Measurements from ENCODE around the gene IKBKE. TPM values are rescaled to one million over a fixed set of nuclear protein-coding genes. Genes with fewer than 3 reads are reported as not detected.

The IKBKE gene
- total and polyA plus RNA-seq, 2 of the 8 experiments (the other 6 are each of a cell fraction or from before 2014, with no cell fraction given), result 8.6 to 12.0 TPM

GRCh38 chr1:206502812-206503211, 32.5 kb downstream of the IKBKE start (continued):
- no peak for TF ChIP-seq CHD7 (IDR thresholded peaks at IDR 0.05; ENCODE audit: insufficient replicate concordance, low read length)
- TF ChIP-seq RBBP5 (IDR thresholded peaks at IDR 0.05; ENCODE audit: borderline replicate concordance, low read depth, low read length), result no peak
- no peak for TF ChIP-seq CTCF (IDR thresholded peaks at IDR 0.05; ENCODE audit: control extremely low read depth in 1 of 3, insufficient read depth in 1 of 3, low read depth in 1 of 3, low read length in 3 of 3)
- TF ChIP-seq GTF2F1 (IDR thresholded peaks at IDR 0.05; ENCODE audit: borderline replicate concordance, low read depth, low read length), result no peak
- no peak for TF ChIP-seq HDAC2 (IDR thresholded peaks at IDR 0.05; ENCODE audit: borderline replicate concordance in 1 of 2, low read depth in 2 of 2, low read length in 2 of 2)
- no peak for TF ChIP-seq POLR2AphosphoS5 (IDR thresholded peaks at IDR 0.05; ENCODE audit: low read depth, low read length)
- TF ChIP-seq CHD1 (IDR thresholded peaks at IDR 0.05; ENCODE audit: low read depth, low read length), result no peak

All from H1 (cell line).